Measurements from ENCODE around the gene RGS7. TPM values are rescaled to one million over a fixed set of nuclear protein-coding genes. Genes with fewer than 3 reads are reported as not detected.

RGS7 gene
- total RNA-seq, 3 donors from 2014 or later (not counting 1 experiment from before 2014, with no cell fraction given), result not detected

- intact Hi-C loops (cut with micrococcal nuclease), result no loop called here
- H3K4me3 ChIP-seq (ENCODE audit: low read length), result no peak overlapping the region
- TF ChIP-seq CTCF (IDR thresholded peaks at IDR 0.05), result no peak
- H3K4me1 ChIP-seq (ENCODE audit: control insufficient read depth, insufficient read depth, low read length), result no peaks in the 10 kb centered on the region
- Mint-ChIP-seq H3K9me3 (peaks cover 7 to 8% of the 10 kb centered on the region in 2 donors), H3K27me3 (ENCODE audit: low read depth in 2 of 2) (no peaks in the 10 kb centered on the region), H3K4me1 (no peaks in the 10 kb centered on the region), H3K4me3 (no peak overlapping the region), H3K36me3 (no peaks in the 10 kb centered on the region), H3K27ac (no peak overlapping the region)
- ATAC-seq, result no peak
- DNase-seq, result no peak
- H3K27me3 ChIP-seq (ENCODE audit: control insufficient read depth, insufficient read depth, low read length), result no peaks in the 10 kb centered on the region
- no peaks in the 10 kb centered on the region for H3K36me3 ChIP-seq (ENCODE audit: control insufficient read depth, insufficient read depth, low read length)
- WGBS (ENCODE audit: insufficient coverage), result 69% methylated on average over 3 of the region's 5 CpGs
- H3K27ac ChIP-seq (ENCODE audit: low read length), result no peak overlapping the region
- no peaks in the 10 kb centered on the region for H3K9me3 ChIP-seq (ENCODE audit: control insufficient read depth, insufficient read depth, low read length)
Observed at GRCh38 chr1:241311056-241311746, 45.8 kb downstream of the RGS7 start.

- Mint-ChIP-seq H3K9me3 (peaks cover 7 to 8% of the 10 kb centered on the region in 2 donors), H3K4me1 (no peaks in the 10 kb centered on the region), H3K36me3 (no peaks in the 10 kb centered on the region), H3K27me3 (ENCODE audit: low read depth in 2 of 2) (no peaks in the 10 kb centered on the region), H3K27ac (no peak overlapping the region), H3K4me3 (no peak overlapping the region)
- no peaks in the 10 kb centered on the region for H3K27me3 ChIP-seq (ENCODE audit: control insufficient read depth, insufficient read depth, low read length)
- no peaks in the 10 kb centered on the region for H3K4me1 ChIP-seq (ENCODE audit: control insufficient read depth, insufficient read depth, low read length)
- intact Hi-C loops (cut with micrococcal nuclease), result no loop called here
- no peak for TF ChIP-seq CTCF (IDR thresholded peaks at IDR 0.05)
- H3K27ac ChIP-seq (ENCODE audit: low read length), result no peak overlapping the region
- no peak overlapping the region for H3K4me3 ChIP-seq (ENCODE audit: low read length)
- no peaks in the 10 kb centered on the region for H3K36me3 ChIP-seq (ENCODE audit: control insufficient read depth, insufficient read depth, low read length)
- no peak for ATAC-seq
- no peak for DNase-seq
- peaks cover 3% of the 10 kb centered on the region for H3K9me3 ChIP-seq (ENCODE audit: control insufficient read depth, insufficient read depth, low read length)
- 85% methylated on average over 2 of the region's 3 CpGs for WGBS (ENCODE audit: insufficient coverage)
Observed at GRCh38 chr1:241310451-241310850, 46.6 kb downstream of the RGS7 start.

GRCh38 chr1:241309651-241310050 lies 47.4 kb downstream of the RGS7 start:
- Histone ChIP-seq H3K27ac (ENCODE audit: low read length) (no peak overlapping the region), H3K9me3 (ENCODE audit: control insufficient read depth, insufficient read depth, low read length) (peaks cover 7% of the 10 kb centered on the region), H3K27me3 (ENCODE audit: control insufficient read depth, insufficient read depth, low read length) (no peaks in the 10 kb centered on the region), H3K4me1 (ENCODE audit: control insufficient read depth, insufficient read depth, low read length) (no peaks in the 10 kb centered on the region), H3K4me3 (ENCODE audit: low read length) (no peak overlapping the region), H3K36me3 (ENCODE audit: control insufficient read depth, insufficient read depth, low read length) (no peaks in the 10 kb centered on the region)
- DNase-seq, result no peak
- H3K27me3 Mint-ChIP-seq (ENCODE audit: low read depth in 2 of 2), result no peaks in the 10 kb centered on the region
- no peak for TF ChIP-seq CTCF (IDR thresholded peaks at IDR 0.05)
- 90% methylated on average over 4 of the region's 4 CpGs for WGBS (ENCODE audit: insufficient coverage)
- no peaks in the 10 kb centered on the region for H3K36me3 Mint-ChIP-seq
- H3K4me3 Mint-ChIP-seq, result no peak overlapping the region
- no peak for ATAC-seq
- peaks cover 5 to 6% of the 10 kb centered on the region in 2 donors for H3K9me3 Mint-ChIP-seq
- intact Hi-C loops (cut with micrococcal nuclease), result no loop called here
- no peak overlapping the region for H3K27ac Mint-ChIP-seq
- no peaks in the 10 kb centered on the region for H3K4me1 Mint-ChIP-seq

- no peaks in the 10 kb centered on the region for H3K27me3 Mint-ChIP-seq (ENCODE audit: low read depth in 2 of 2)
- H3K36me3 Mint-ChIP-seq, result peaks cover 1% of the 10 kb centered on the region
- Histone ChIP-seq H3K9me3 (ENCODE audit: control insufficient read depth, insufficient read depth, low read length) (peaks cover 11% of the 10 kb centered on the region), H3K4me3 (ENCODE audit: low read length) (no peak overlapping the region), H3K36me3 (ENCODE audit: control insufficient read depth, insufficient read depth, low read length) (no peaks in the 10 kb centered on the region), H3K27me3 (ENCODE audit: control insufficient read depth, insufficient read depth, low read length) (no peaks in the 10 kb centered on the region), H3K4me1 (ENCODE audit: control insufficient read depth, insufficient read depth, low read length) (no peaks in the 10 kb centered on the region), H3K27ac (ENCODE audit: low read length) (no peak overlapping the region)
- H3K4me1 Mint-ChIP-seq, result no peaks in the 10 kb centered on the region
- intact Hi-C loops (cut with micrococcal nuclease), result no loop called here
- ATAC-seq, result no peak
- TF ChIP-seq CTCF (IDR thresholded peaks at IDR 0.05), result no peak
- no peak for DNase-seq
- H3K9me3 Mint-ChIP-seq, result peaks cover 4 to 5% of the 10 kb centered on the region in 2 donors
- no peak overlapping the region for H3K4me3 Mint-ChIP-seq
- 92% methylated on average over 3 of the region's 3 CpGs for WGBS (ENCODE audit: insufficient coverage)
- H3K27ac Mint-ChIP-seq, result no peak overlapping the region
Observed at GRCh38 chr1:241308471-241308870, 48.5 kb downstream of the RGS7 start.

Measured in natural killer cell (primary cell).